Measurements from ENCODE around the gene MAD1L1.

DNA sequence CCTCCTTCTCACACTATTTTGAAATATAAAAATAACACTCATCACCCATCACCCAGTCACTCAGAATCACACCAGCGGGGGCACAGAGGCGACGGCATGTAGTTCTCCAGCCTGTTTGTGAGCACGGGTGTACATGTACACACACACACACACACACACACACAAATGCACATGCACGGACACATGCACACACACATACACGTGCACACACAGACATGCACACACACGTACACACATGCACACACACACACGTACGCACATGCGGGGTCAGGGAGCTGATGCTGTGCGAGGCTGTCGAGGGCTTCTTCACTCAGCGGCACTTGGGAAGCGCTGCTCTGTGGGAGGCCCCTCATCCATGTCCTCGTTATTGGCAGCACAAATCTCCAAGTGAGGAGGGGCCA, 383.8 kb downstream of the MAD1L1 start:
- TF ChIP-seq CTCF (IDR thresholded peaks at IDR 0.05 in 2 of 3, conservative IDR thresholded peaks at IDR 0.05 in 1 of 3; ENCODE audit: borderline replicate concordance in 1 of 3, insufficient read depth in 1 of 3, low read depth in 2 of 3, low read length in 2 of 3) (no peak), SIN3A (IDR thresholded peaks at IDR 0.05; ENCODE audit: low read depth) (no peak), EZH2 (IDR thresholded peaks at IDR 0.05) (no peak), ZFX (IDR thresholded peaks at IDR 0.05) (no peak), POLR2AphosphoS5 (IDR thresholded peaks at IDR 0.05; ENCODE audit: low read depth, low read length) (no peak), SRF (IDR thresholded peaks at IDR 0.05; ENCODE audit: low read depth) (no peak), EZH2phosphoT487 (IDR thresholded peaks at IDR 0.05; ENCODE audit: borderline replicate concordance) (no peak), RAD21 (IDR thresholded peaks at IDR 0.05; ENCODE audit: low read depth) (no peak)
- TF ChIP-seq, protein P1, sequence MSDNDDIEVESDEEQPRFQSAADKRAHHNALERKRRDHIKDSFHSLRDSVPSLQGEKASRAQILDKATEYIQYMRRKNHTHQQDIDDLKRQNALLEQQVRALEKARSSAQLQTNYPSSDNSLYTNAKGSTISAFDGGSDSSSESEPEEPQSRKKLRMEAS (IDR thresholded peaks at IDR 0.05): no peak
- TF ChIP-seq, protein P2, sequence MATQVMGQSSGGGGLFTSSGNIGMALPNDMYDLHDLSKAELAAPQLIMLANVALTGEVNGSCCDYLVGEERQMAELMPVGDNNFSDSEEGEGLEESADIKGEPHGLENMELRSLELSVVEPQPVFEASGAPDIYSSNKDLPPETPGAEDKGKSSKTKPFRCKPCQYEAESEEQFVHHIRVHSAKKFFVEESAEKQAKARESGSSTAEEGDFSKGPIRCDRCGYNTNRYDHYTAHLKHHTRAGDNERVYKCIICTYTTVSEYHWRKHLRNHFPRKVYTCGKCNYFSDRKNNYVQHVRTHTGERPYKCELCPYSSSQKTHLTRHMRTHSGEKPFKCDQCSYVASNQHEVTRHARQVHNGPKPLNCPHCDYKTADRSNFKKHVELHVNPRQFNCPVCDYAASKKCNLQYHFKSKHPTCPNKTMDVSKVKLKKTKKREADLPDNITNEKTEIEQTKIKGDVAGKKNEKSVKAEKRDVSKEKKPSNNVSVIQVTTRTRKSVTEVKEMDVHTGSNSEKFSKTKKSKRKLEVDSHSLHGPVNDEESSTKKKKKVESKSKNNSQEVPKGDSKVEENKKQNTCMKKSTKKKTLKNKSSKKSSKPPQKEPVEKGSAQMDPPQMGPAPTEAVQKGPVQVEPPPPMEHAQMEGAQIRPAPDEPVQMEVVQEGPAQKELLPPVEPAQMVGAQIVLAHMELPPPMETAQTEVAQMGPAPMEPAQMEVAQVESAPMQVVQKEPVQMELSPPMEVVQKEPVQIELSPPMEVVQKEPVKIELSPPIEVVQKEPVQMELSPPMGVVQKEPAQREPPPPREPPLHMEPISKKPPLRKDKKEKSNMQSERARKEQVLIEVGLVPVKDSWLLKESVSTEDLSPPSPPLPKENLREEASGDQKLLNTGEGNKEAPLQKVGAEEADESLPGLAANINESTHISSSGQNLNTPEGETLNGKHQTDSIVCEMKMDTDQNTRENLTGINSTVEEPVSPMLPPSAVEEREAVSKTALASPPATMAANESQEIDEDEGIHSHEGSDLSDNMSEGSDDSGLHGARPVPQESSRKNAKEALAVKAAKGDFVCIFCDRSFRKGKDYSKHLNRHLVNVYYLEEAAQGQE (IDR thresholded peaks at IDR 0.05; ENCODE audit: low read depth): no peak
